Heart right ventricle (tissue), 16 donors: ENCODE results near the gene STRIP2. TPM values are rescaled to one million over a fixed set of nuclear protein-coding genes. Genes with fewer than 3 reads are reported as not detected.
A peak's percentile ranks its signal among the peaks of the same experiment; 100 is the strongest.

Experiments used
- ATAC-seq, 8 donors: fragments of 200-7000 bp; cut with Tn5 transposase; one replicate each; pipeline ENCODE4 v1.9.1; 2020; ENCODE audit warnings: mild to moderate bottlenecking in 8 of 8, moderate library complexity in 8 of 8, moderate number of reproducible peaks in 1 of 8
- DNase-seq, 2 donors: peaks; one replicate each; pipeline ENCODE4 v3.0.0-alpha.2; 2020
- H3K27ac ChIP-seq, 10 donors: fragments of 200-600 bp; sonication (generic) in 2 of 10; one replicate each; pipeline versions ENCODE4 v1.5.0 to v1.8.0; 2020 to 2022; ENCODE audit warnings: mild to moderate bottlenecking in 3 of 10
- H3K27me3 ChIP-seq, 7 donors: fragments of 200-600 bp; one replicate each; pipeline ENCODE4 v1.8.0; 2021 to 2022; ENCODE audit warnings: mild to moderate bottlenecking in 2 of 7
- H3K36me3 ChIP-seq, 9 donors: fragments of 200-600 bp; sonication (generic) in 1 of 9; one replicate each; pipeline versions ENCODE4 v1.5.0 to v1.8.0; 2020 to 2022; ENCODE audit warnings: mild to moderate bottlenecking in 2 of 9
- H3K4me1 ChIP-seq, 9 donors: fragments of 200-600 bp; sonication (generic) in 1 of 9; one replicate each; pipeline versions ENCODE4 v1.5.0 to v1.8.0; 2020 to 2022; ENCODE audit warnings: mild to moderate bottlenecking in 4 of 9
- H3K4me3 ChIP-seq, 10 donors: fragments of 200-600 bp; sonication (generic) in 2 of 10; one replicate each; pipeline versions ENCODE4 v1.5.0 to v1.8.0; 2020 to 2022; ENCODE audit warnings: mild to moderate bottlenecking in 7 of 10, moderate library complexity in 2 of 10
- H3K9me3 ChIP-seq, 11 donors: fragments of 200-600 bp in 10 of 11; sonication (generic) in 2 of 11; one replicate each; pipeline versions ENCODE4 v1.5.0 to v1.8.0; 2013 to 2022; ENCODE audit warnings: mild to moderate bottlenecking in 2 of 11, control low read depth in 1 of 11, moderate library complexity in 1 of 11
- CTCF ChIP-seq, 9 donors: fragments of 200-600 bp; sonication (generic) in 2 of 9; IDR thresholded peaks; one replicate each; pipeline versions ENCODE4 v1.5.0 to v1.8.0; 2021 to 2022; ENCODE audit warnings: antibody characterized with exemption in 9 of 9, mild to moderate bottlenecking in 5 of 9, moderate library complexity in 1 of 9
- WGBS, 2 donors: extraction: QIAGEN DNeasy Blood & Tissue Kit; methylation state at CpG; one replicate each; pipeline ENCODE4 v1.1.7; 2013; ENCODE audit warnings: inconsistent platforms in 1 of 2; 5-methylcytosine and 5-hydroxymethylcytosine counted together
- intact Hi-C, 10 donors: fragments of 100-400 bp; cut with DNase I; formaldehyde crosslinking; loops; one replicate each; pipeline versions ENCODE4 v1.11.1 to v1.14.2; 2022
- polyA plus RNA-seq, 2 donors: library from polyadenylated mRNA; stranded (reverse); fragments of 200-250 nt; gene quantifications; one replicate each; pipeline ENCODE4 v1.2.3, GENCODE V29; 2013
- total RNA-seq, 10 donors: library from RNA; stranded (reverse); fragmentation: NEBNext Ultra II Directional in 3 of 10; extraction: Animal tissue kit (Norgen Biotek cat#: 25700) in 3 of 10; gene quantifications; one replicate each; pipeline versions ENCODE4 v1.2.1 to v1.2.4, GENCODE V29; 2021 to 2023
- donor health status: Arrhythmogenic right ventricular cardiomyopathy.
- donor health status: ischemic (EF 13 %, LVEDD 7.1; RV severe dilation, severe dysfunction).
- donor health status: healthy with polysubstance abuse.
- donor health status: DM: no; HTN: yes; CAD: no.
- donor health status: DM: no; HTN: no; CAD: no.
- donor health status: ischemic (EF 25% LVEDD 6.9; RV normal size, moderate dysfunction).
- donor health status: ischemic (EF 25% LVEDD 5.7; RV mildly dilated, moderate dysfunction).
- donor health status: healthy.
- donor health status: DM: yes; HTN: yes; CAD: no.
- donor health status: Ischemic cardiomyopathy.
- donor health status: ischemic (EF 35%, LVEDD 5.7; RV mildly dilated, moderate dysfunction).
- donor health status: nonischemic (EF 11% LVEDD 7.7; RV severe dilation, severe dysfunction).
- donor health status: DM: yes; HTN: yes; CAD: no.
- donor health status: PGD.
- donor health status: ischemic (EF 29% LVEDD 5.4; RV normal size, mild dysfunction).
- donor health status: nonischemic (EF 23%, LVEDD 6.1; RV moderate dilation, normal function).

STRIP2 gene
- total and polyA plus RNA-seq, 12 donors = 10.6 to 36.9 (median 20.8) TPM

- ATAC-seq = peak in 5 of 8 donors; percentile 22 to 57 (median 34)
Measured at GRCh38 chr7:129394982-129395914, 39.0 kb upstream of the STRIP2 start.

GRCh38 chr7:129401228-129401966 is 32.8 kb upstream of the STRIP2 start:
- Histone ChIP-seq H3K27me3 (no peaks in the 10 kb centered on the region), H3K4me3 (no peak overlapping the region), H3K9me3 (no peaks in the 10 kb centered on the region), H3K36me3 (peaks cover 0 to 46% (median 0%) of the 10 kb centered on the region in 9 donors), H3K4me1 (peaks cover 0 to 12% (median 3%) of the 10 kb centered on the region in 9 donors), H3K27ac (no peak overlapping the region)
- intact Hi-C loops = no loop called here
- 94 to 100% methylated on average over 1 of the region's 1 CpG for WGBS, 2 donors
- TF ChIP-seq CTCF (IDR thresholded peaks at IDR 0.05) = no peak
- DNase-seq = no peak
- no peak for ATAC-seq

More at GRCh38 chr7:129394982-129395914, 39.0 kb upstream of the STRIP2 start:
- Histone ChIP-seq H3K27ac (peak overlapping the region in 3 of 10 donors; percentile 3 to 32 (median 31)), H3K4me3 (no peak overlapping the region), H3K4me1 (peaks cover 0 to 26% (median 3%) of the 10 kb centered on the region in 9 donors), H3K27me3 (no peaks in the 10 kb centered on the region), H3K9me3 (no peaks in the 10 kb centered on the region), H3K36me3 (peaks cover 0 to 42% (median 0%) of the 10 kb centered on the region in 9 donors)
- no peak for DNase-seq
- intact Hi-C loops = no loop called here
- no peak for TF ChIP-seq CTCF (IDR thresholded peaks at IDR 0.05)
- WGBS, 2 donors = 58 to 83% methylated on average over 4 of the region's 4 CpGs

- 52 to 66% methylated on average over 3 of the region's 3 CpGs for WGBS, 2 donors
- ATAC-seq = peak in 1 of 8 donors; percentile 42
- peaks cover 0 to 12% (median 3%) of the 10 kb centered on the region in 9 donors for H3K4me1 ChIP-seq
- peaks cover 0 to 49% (median 0%) of the 10 kb centered on the region in 9 donors for H3K36me3 ChIP-seq
- H3K27me3 ChIP-seq = no peaks in the 10 kb centered on the region
- no peaks in the 10 kb centered on the region for H3K9me3 ChIP-seq
- intact Hi-C loops = no loop called here
- no peak for DNase-seq
- H3K4me3 ChIP-seq = no peak overlapping the region
- TF ChIP-seq CTCF (IDR thresholded peaks at IDR 0.05) = peak in 3 of 9 donors; percentile 10 to 25 (median 20)
- H3K27ac ChIP-seq = no peak overlapping the region
Measured at GRCh38 chr7:129401967-129402860, 32.0 kb upstream of the STRIP2 start.
